MV-4-11 (cell line): Measurements from ENCODE around the gene CCDC185.

ENCODE experiments used
- DNase-seq: peaks from one replicate; lab custom pipeline; 2025; lab: John Stamatoyannopoulos, UW

CCDC185 gene

GRCh38 chr1:223437151-223437550 lies 43.9 kb downstream of the CCDC185 start:
- DNase-seq: no peak

- DNase-seq: no peak
Measured at GRCh38 chr1:223443397-223443796, 50.2 kb downstream of the CCDC185 start.

GRCh38 chr1:223444411-223444810 lies 51.2 kb downstream of the CCDC185 start:
- DNase-seq: no peak
